ENCODE measurements around the gene TIAM1.

DNA sequence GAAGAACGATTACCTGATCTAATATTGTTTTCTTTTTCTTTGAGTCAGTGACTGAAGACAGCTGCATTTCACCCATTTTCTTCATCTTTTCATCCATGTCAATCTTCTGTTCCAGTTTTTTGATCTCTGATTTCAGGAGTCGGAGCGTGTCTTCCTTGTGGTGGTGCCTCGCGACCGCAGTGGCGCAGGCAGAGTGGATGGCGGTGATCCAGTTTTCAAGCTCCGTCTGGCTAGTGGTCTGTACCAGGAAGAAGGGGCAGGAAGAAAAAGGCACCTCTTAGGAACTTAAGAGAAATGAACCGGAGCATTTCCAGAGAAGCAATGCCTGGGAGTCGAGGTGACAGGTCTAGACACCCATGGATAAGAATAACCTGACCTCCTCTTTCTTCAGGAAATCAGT is 118.3 kb downstream of the TIAM1 start:
- no peak for TF ChIP-seq EZH2phosphoT487 (IDR thresholded peaks at IDR 0.05; ENCODE audit: insufficient read depth, low read depth)
- no peak for TF ChIP-seq EZH2 (IDR thresholded peaks at IDR 0.05; ENCODE audit: insufficient read depth, poor library complexity, severe bottlenecking)

Measured in GM23248 (cell line).